HepG2 (cell line): ENCODE data around the gene LLGL2. TPM values are rescaled to one million over a fixed set of nuclear protein-coding genes. Genes with fewer than 3 reads are reported as not detected.

Experiments
- BCL3 ChIP-seq: sonication (generic); formaldehyde crosslinking; IDR thresholded peaks from 2 replicates; pipeline ENCODE4 v1.5.1; 2020; ENCODE audit warnings: mild to moderate bottlenecking, missing genetic modification reagents, moderate library complexity
- GLMP ChIP-seq: sonication (generic); formaldehyde crosslinking; IDR thresholded peaks from 2 replicates; pipeline ENCODE4 v1.9.0; 2021; ENCODE audit warnings: missing genetic modification reagents, mild to moderate bottlenecking, borderline replicate concordance
- JUN ChIP-seq: sonication (generic); formaldehyde crosslinking; IDR thresholded peaks from 2 replicates; pipeline ENCODE4 v1.4.0; 2020; ENCODE audit warnings: mild to moderate bottlenecking, missing genetic modification reagents
- LCORL ChIP-seq, 2 experiments: fragments of 450-650 bp in 1 of 2; sonication (generic) in 1 of 2; formaldehyde crosslinking in 1 of 2; IDR thresholded peaks; 2 replicates each; pipeline versions ENCODE4 v1.5.0 to v1.6.1; 2017 to 2020; ENCODE audit warnings: antibody characterized with exemption in 1 of 2, missing genetic modification reagents in 1 of 2
- RFXANK ChIP-seq: IDR thresholded peaks from 2 replicates; pipeline ENCODE4 v1.6.1; 2016
- RFXAP ChIP-seq: sonication (generic); formaldehyde crosslinking; IDR thresholded peaks from 2 replicates; pipeline ENCODE4 v1.4.0; 2020; ENCODE audit warnings: missing genetic modification reagents, borderline replicate concordance
- SALL1 ChIP-seq: sonication (generic); formaldehyde crosslinking; IDR thresholded peaks from 2 replicates; pipeline ENCODE4 v1.8.0; 2022; ENCODE audit warnings: mild to moderate bottlenecking, missing genetic modification reagents
- SOX13 ChIP-seq, 3 experiments: fragments of 450-650 bp in 1 of 3; sonication (generic) in 1 of 3; formaldehyde crosslinking in 1 of 3; IDR thresholded peaks in 2 of 3; conservative IDR thresholded peaks in 1 of 3; 2 replicates each; pipeline versions ENCODE4 v1.5.0 to v1.6.1; 2016 to 2020; ENCODE audit warnings: antibody characterized with exemption in 1 of 3, mild to moderate bottlenecking in 1 of 3, missing compliant biosample characterization in 1 of 3, missing genetic modification reagents in 1 of 3, moderate library complexity in 1 of 3
- TFDP1 ChIP-seq: IDR thresholded peaks from 2 replicates; pipeline ENCODE4 v1.6.1; 2016; ENCODE audit warnings: missing compliant biosample characterization, missing genetic modification reagents, borderline replicate concordance
- TRAFD1 ChIP-seq: sonication (generic); formaldehyde crosslinking; IDR thresholded peaks from 2 replicates; pipeline ENCODE4 v1.5.1; 2020; ENCODE audit warnings: missing genetic modification reagents, mild to moderate bottlenecking, borderline replicate concordance
- YEATS2 ChIP-seq: sonication (generic); formaldehyde crosslinking; IDR thresholded peaks from 2 replicates; pipeline ENCODE4 v1.4.0; 2020; ENCODE audit warnings: missing genetic modification reagents, borderline replicate concordance
- ZBTB7A ChIP-seq: sonication (generic); formaldehyde crosslinking; IDR thresholded peaks from 2 replicates; pipeline ENCODE4 v1.8.0; 2022; ENCODE audit warnings: mild to moderate bottlenecking, missing genetic modification reagents
- ZBTB8A ChIP-seq: sonication (generic); formaldehyde crosslinking; IDR thresholded peaks from 2 replicates; pipeline ENCODE4 v1.4.0; 2020; ENCODE audit warnings: mild to moderate bottlenecking, low read depth, missing genetic modification reagents, borderline replicate concordance
- ZNF317 ChIP-seq: sonication (generic); formaldehyde crosslinking; IDR thresholded peaks from 2 replicates; pipeline ENCODE4 v1.5.0; 2020; ENCODE audit warnings: mild to moderate bottlenecking, missing genetic modification reagents
- ZNF333 ChIP-seq: sonication (generic); formaldehyde crosslinking; IDR thresholded peaks from 2 replicates; pipeline ENCODE4 v1.4.0; 2020; ENCODE audit warnings: mild to moderate bottlenecking, missing genetic modification reagents, borderline replicate concordance
- ZNF431 ChIP-seq: sonication (generic); formaldehyde crosslinking; IDR thresholded peaks from 2 replicates; pipeline ENCODE4 v1.9.0; 2022; ENCODE audit warnings: missing genetic modification reagents, low read depth, mild to moderate bottlenecking, borderline replicate concordance
- ZNF614 ChIP-seq: IDR thresholded peaks from 2 replicates; pipeline ENCODE4 v1.6.1; 2018; ENCODE audit warnings: missing biosample characterization, missing genetic modification reagents, inconsistent platforms, borderline replicate concordance
- ZNF619 ChIP-seq: sonication (generic); formaldehyde crosslinking; IDR thresholded peaks from 2 replicates; pipeline ENCODE4 v1.4.0; 2020; ENCODE audit warnings: mild to moderate bottlenecking, missing genetic modification reagents
- ZNF781 ChIP-seq: sonication (generic); formaldehyde crosslinking; IDR thresholded peaks from 2 replicates; pipeline ENCODE4 v1.5.1; 2020; ENCODE audit warnings: borderline replicate concordance, mild to moderate bottlenecking, missing genetic modification reagents; ENCODE audit errors: not compliant biosample characterization
- polyA plus RNA-seq, 8 experiments: library from polyadenylated mRNA; depleted of rRNA in 3 of 8; stranded (reverse) in 7 of 8; unstranded in 1 of 8; fragments of >200 nt; fragmentation: Illumina TruSeq in 4 of 8; extraction: Trizol in 4 of 8; gene quantifications; 2 replicates each; pipeline versions ENCODE4 v1.2.1 to v1.2.3, GENCODE V29; 2011 to 2016; ENCODE audit warnings: low read depth in 4 of 8, missing spikeins in 1 of 8, mixed read lengths in 1 of 8; ENCODE audit not compliant: insufficient read depth in 1 of 8
- total RNA-seq, 5 experiments: library from RNA; depleted of rRNA; stranded (reverse); fragments of >200 nt; fragmentation: Illumina TruSeq; extraction: Trizol; gene quantifications; 2 replicates each; pipeline ENCODE4 v1.2.3, GENCODE V29; 2016; ENCODE audit warnings: low read depth in 1 of 5

LLGL2 gene
- total and polyA plus RNA-seq, 2 of the 13 experiments (the other 11 are each of a cell fraction or from before 2014, with no cell fraction given), result 83.0 to 86.7 TPM

GRCh38 chr17:75557852-75558665 is 32.6 kb downstream of the LLGL2 start (continued):
- TF ChIP-seq JUN (CRISPR knock-in tag), result no peak
- no peak for TF ChIP-seq GLMP (CRISPR knock-in tag)
- TF ChIP-seq RFXAP (CRISPR knock-in tag), result no peak
- TF ChIP-seq SOX13 (IDR thresholded peaks at IDR 0.05), result no peak
- TF ChIP-seq SOX13 (CRISPR knock-in tag; conservative IDR thresholded peaks at IDR 0.05 in 1 of 2, IDR thresholded peaks at IDR 0.05 in 1 of 2), result no peak
- TF ChIP-seq TRAFD1 (CRISPR knock-in tag), result no peak
- TF ChIP-seq ZNF431 (CRISPR knock-in tag), result 0 out of 2 replicates have a peak, but pooled peaks have one; percentile 5
- TF ChIP-seq RFXANK (CRISPR knock-in tag), result no peak
- no peak for TF ChIP-seq ZNF333 (CRISPR knock-in tag)
- peak; percentile 12; the same call in 1 of the 2 replicates for TF ChIP-seq ZNF619
- peak; percentile 1 for TF ChIP-seq ZNF781 (CRISPR knock-in tag)
- peak; percentile 35 for TF ChIP-seq ZNF317 (CRISPR knock-in tag)
- TF ChIP-seq ZBTB8A (CRISPR knock-in tag), result no peak
- TF ChIP-seq ZNF614 (CRISPR knock-in tag), result no peak; the same call in 1 of the 2 replicates
- no peak for TF ChIP-seq SALL1
- TF ChIP-seq YEATS2 (CRISPR knock-in tag), result no peak
- TF ChIP-seq ZBTB7A (CRISPR knock-in tag), result 0 out of 2 replicates have a peak, but pooled peaks have one; percentile 44
- TF ChIP-seq LCORL (IDR thresholded peaks at IDR 0.05), result no peak
- TF ChIP-seq LCORL (CRISPR knock-in tag; IDR thresholded peaks at IDR 0.05), result no peak
- 0 out of 2 replicates have a peak, but pooled peaks have one; percentile 37 for TF ChIP-seq BCL3
- TF ChIP-seq TFDP1 (CRISPR knock-in tag), result no peak
